Keratinocyte (primary cell): ENCODE measurements around the gene SUPT5H.

Source experiments
- EZH2 ChIP-seq: IDR thresholded peaks from one replicate; pipeline ENCODE4 v1.6.1; 2012; ENCODE audit warnings: inconsistent platforms, mild to moderate bottlenecking, low read length, moderate library complexity
- TF ChIP-seq, protein P1 (sequence below), 3 experiments: IDR thresholded peaks in 1 of 3; conservative IDR thresholded peaks in 1 of 3; optimal IDR thresholded peaks in 1 of 3; 2 replicates in 2 of 3; 3 replicates in 1 of 3; pipeline versions ENCODE3 to v1.5.1; 2011; ENCODE audit warnings: low read length in 3 of 3, mild to moderate bottlenecking in 3 of 3, moderate library complexity in 2 of 3, control low read depth in 1 of 3, inconsistent platforms in 1 of 3; ENCODE audit not compliant: insufficient read depth in 2 of 3; ENCODE audit errors: extremely low read depth in 1 of 3

DNA sequence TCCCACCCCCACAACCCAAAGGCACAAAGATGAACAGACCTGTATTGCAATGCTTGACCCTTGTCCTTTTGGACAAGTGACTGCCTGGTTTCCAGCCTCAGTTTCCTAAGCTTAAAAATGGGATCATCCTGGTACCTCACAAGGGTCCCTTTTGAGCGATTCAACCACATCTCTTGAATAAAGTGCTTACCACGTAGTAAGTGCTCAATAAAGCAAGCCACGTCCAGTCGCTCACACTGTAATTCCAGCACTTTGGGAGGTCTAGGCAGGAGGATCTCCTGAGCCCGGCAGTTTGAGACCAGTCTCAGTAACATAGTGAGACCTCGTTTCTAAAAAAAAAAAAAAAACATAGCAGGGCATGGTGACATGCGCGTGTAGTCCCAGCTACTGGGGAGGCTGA is 54.5 kb downstream of the SUPT5H start:
- TF ChIP-seq, protein P1, sequence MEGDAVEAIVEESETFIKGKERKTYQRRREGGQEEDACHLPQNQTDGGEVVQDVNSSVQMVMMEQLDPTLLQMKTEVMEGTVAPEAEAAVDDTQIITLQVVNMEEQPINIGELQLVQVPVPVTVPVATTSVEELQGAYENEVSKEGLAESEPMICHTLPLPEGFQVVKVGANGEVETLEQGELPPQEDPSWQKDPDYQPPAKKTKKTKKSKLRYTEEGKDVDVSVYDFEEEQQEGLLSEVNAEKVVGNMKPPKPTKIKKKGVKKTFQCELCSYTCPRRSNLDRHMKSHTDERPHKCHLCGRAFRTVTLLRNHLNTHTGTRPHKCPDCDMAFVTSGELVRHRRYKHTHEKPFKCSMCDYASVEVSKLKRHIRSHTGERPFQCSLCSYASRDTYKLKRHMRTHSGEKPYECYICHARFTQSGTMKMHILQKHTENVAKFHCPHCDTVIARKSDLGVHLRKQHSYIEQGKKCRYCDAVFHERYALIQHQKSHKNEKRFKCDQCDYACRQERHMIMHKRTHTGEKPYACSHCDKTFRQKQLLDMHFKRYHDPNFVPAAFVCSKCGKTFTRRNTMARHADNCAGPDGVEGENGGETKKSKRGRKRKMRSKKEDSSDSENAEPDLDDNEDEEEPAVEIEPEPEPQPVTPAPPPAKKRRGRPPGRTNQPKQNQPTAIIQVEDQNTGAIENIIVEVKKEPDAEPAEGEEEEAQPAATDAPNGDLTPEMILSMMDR (optimal IDR thresholded peaks at IDR 0.05 in 1 of 3, IDR thresholded peaks at IDR 0.05 in 1 of 3, conservative IDR thresholded peaks at IDR 0.05 in 1 of 3; ENCODE audit: extremely low read depth in 1 of 3, insufficient read depth in 2 of 3, low read length in 3 of 3): no peak
- no peak for TF ChIP-seq EZH2
